ENCODE results near the gene UGT1A1. TPM values are rescaled to one million over a fixed set of nuclear protein-coding genes. Genes with fewer than 3 reads are reported as not detected.

UGT1A1 gene
- total RNA-seq, 1 donor from 2014 or later, result 0.98 TPM

DNA sequence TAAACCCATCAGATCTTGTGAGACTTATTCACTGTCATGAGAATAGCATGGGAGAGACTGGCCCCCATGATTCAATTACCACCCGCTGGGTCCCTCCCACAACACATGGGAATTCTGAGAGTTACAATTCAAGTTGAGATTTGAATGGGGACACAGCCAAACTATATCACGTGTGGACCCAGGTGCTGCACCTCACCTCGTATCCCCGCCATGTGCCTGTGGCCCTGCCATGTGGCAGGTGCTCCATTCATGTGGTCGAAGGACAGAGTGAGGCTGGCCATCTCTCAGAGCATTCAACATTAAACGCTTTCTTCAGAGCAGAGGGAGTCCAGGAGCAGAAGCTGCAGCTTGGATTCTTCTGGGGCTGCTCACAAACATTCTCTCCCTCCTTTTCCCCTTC lies 50.3 kb downstream of the UGT1A1 start:
- H3K36me3 ChIP-seq, result no peaks in the 10 kb centered on the region
- no peak overlapping the region for H3K27ac ChIP-seq
- TF ChIP-seq, protein P1, sequence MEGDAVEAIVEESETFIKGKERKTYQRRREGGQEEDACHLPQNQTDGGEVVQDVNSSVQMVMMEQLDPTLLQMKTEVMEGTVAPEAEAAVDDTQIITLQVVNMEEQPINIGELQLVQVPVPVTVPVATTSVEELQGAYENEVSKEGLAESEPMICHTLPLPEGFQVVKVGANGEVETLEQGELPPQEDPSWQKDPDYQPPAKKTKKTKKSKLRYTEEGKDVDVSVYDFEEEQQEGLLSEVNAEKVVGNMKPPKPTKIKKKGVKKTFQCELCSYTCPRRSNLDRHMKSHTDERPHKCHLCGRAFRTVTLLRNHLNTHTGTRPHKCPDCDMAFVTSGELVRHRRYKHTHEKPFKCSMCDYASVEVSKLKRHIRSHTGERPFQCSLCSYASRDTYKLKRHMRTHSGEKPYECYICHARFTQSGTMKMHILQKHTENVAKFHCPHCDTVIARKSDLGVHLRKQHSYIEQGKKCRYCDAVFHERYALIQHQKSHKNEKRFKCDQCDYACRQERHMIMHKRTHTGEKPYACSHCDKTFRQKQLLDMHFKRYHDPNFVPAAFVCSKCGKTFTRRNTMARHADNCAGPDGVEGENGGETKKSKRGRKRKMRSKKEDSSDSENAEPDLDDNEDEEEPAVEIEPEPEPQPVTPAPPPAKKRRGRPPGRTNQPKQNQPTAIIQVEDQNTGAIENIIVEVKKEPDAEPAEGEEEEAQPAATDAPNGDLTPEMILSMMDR (IDR thresholded peaks at IDR 0.05), result no peak
- TF ChIP-seq POLR2AphosphoS5 (IDR thresholded peaks at IDR 0.05; ENCODE audit: insufficient read depth in 1 of 2, low read depth in 1 of 2) (no peak), POLR2A (IDR thresholded peaks at IDR 0.05) (no peak)
- intact Hi-C loops (cut with DNase I), result no loop called here
- no peaks in the 10 kb centered on the region for H3K27me3 ChIP-seq
- no peaks in the 10 kb centered on the region for H3K4me1 ChIP-seq
- H3K9me3 ChIP-seq, result no peaks in the 10 kb centered on the region
- H3K4me3 ChIP-seq, result no peak overlapping the region
- DNase-seq (ENCODE audit: extremely low spot score in 2 of 2), result peak in 1 of 2 donors; percentile 54

DNA sequence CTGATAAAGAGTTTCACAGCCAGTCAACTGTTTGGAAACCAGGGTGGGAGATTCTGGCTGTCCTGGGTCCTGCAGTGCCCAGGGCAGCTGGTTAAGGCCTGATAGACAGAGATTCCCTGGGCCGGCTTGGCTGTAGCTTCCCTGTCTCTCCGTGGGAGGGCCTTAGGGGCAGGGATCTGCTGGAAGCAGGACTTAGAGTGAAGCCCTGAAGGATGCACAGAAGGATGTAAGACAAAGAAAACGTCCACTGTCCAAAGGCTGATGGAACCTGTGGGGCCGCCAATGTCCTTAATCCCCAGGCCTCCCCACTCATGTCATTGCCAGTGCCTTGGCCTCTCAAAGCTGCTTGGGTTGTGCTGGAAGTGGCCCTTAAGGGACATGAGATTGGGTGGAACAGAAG lies 51.0 kb downstream of the UGT1A1 start:
- H3K4me3 ChIP-seq, result no peak overlapping the region
- intact Hi-C loops (cut with DNase I), result no loop called here
- no peaks in the 10 kb centered on the region for H3K4me1 ChIP-seq
- TF ChIP-seq, protein P1 (IDR thresholded peaks at IDR 0.05), result no peak
- TF ChIP-seq POLR2AphosphoS5 (IDR thresholded peaks at IDR 0.05; ENCODE audit: insufficient read depth in 1 of 2, low read depth in 1 of 2), result no peak
- no peak for TF ChIP-seq POLR2A (IDR thresholded peaks at IDR 0.05)
- H3K27me3 ChIP-seq, result no peaks in the 10 kb centered on the region
- no peak overlapping the region for H3K27ac ChIP-seq
- no peaks in the 10 kb centered on the region for H3K36me3 ChIP-seq
- DNase-seq (ENCODE audit: extremely low spot score in 2 of 2), result no peak
- no peaks in the 10 kb centered on the region for H3K9me3 ChIP-seq

DNA sequence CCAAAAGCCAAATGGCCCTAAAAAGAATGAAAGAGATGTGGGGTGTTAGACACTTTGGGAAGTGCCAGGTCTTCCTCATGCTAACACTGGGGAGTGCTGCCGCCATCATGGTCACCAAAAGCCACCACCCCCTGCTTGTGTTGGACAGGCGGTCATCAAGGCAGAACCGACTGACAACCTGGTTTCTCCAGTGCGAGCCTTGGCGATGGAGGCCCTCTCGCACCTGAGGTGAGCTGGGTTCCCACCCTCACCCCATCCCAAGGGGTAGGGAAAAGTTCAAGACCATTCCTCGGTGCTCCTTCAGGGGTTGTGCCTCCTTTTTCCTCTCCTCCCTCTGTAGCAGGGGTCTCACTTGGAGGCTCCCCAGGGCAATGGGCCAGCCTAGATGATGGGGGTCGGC lies 51.7 kb downstream of the UGT1A1 start:
- H3K9me3 ChIP-seq, result no peaks in the 10 kb centered on the region
- no peaks in the 10 kb centered on the region for H3K4me1 ChIP-seq
- no peaks in the 10 kb centered on the region for H3K27me3 ChIP-seq
- intact Hi-C loops (cut with DNase I), result no loop called here
- H3K4me3 ChIP-seq, result no peak overlapping the region
- no peak for TF ChIP-seq POLR2A (IDR thresholded peaks at IDR 0.05)
- TF ChIP-seq, protein P1 (IDR thresholded peaks at IDR 0.05), result no peak
- no peaks in the 10 kb centered on the region for H3K36me3 ChIP-seq
- H3K27ac ChIP-seq, result no peak overlapping the region
- DNase-seq (ENCODE audit: extremely low spot score in 2 of 2), result no peak

DNA sequence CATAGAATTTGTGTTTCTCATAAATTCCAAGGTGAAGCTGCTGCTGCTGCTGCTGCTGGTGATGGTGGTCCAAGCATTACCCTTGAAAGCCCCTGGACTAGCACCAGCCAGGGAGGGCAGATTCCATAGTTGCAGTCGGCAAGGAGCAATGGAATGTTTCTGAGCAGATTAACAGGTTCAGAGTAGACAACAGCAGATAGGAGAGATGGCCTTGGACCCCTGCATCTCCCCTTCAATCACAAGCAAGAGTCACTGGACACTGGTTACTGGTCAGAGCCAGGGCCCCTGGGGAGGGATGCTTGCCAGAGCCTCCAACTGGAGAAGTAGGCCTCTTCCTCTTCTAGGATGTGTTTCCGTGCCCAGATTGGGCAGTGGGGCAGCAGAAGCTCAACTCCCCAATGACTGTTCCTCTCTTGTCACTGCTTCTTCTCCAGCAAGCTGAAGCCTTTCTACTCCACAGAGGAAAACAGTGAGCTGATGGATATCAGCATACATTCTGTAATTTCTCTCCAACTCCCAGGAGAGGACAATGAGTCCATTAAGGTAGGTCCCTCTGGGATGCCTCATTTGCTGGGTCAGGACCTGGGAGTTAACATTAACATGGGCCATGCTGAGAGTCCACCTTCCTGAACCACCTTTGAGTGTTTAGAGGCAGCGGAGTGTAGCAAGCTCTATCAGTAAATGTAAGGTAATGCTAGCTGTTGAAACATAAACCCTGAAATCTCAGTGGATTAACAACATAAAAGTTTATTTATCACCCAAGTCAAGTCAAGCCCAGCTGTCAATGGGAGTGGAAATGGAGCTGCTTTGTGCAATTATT lies 53.4 kb downstream of the UGT1A1 start:
- H3K9me3 ChIP-seq, result no peaks in the 10 kb centered on the region
- TF ChIP-seq, protein P1 (IDR thresholded peaks at IDR 0.05), result no peak
- no peak for TF ChIP-seq POLR2AphosphoS5 (IDR thresholded peaks at IDR 0.05; ENCODE audit: insufficient read depth in 1 of 2, low read depth in 1 of 2)
- TF ChIP-seq POLR2A (IDR thresholded peaks at IDR 0.05), result no peak
- H3K4me3 ChIP-seq, result no peak overlapping the region
- no peaks in the 10 kb centered on the region for H3K27me3 ChIP-seq
- intact Hi-C loops (cut with DNase I), result no loop called here
- H3K36me3 ChIP-seq, result no peaks in the 10 kb centered on the region
- H3K27ac ChIP-seq, result no peak overlapping the region
- H3K4me1 ChIP-seq, result no peaks in the 10 kb centered on the region
- no peak for DNase-seq (ENCODE audit: extremely low spot score in 2 of 2)

DNA sequence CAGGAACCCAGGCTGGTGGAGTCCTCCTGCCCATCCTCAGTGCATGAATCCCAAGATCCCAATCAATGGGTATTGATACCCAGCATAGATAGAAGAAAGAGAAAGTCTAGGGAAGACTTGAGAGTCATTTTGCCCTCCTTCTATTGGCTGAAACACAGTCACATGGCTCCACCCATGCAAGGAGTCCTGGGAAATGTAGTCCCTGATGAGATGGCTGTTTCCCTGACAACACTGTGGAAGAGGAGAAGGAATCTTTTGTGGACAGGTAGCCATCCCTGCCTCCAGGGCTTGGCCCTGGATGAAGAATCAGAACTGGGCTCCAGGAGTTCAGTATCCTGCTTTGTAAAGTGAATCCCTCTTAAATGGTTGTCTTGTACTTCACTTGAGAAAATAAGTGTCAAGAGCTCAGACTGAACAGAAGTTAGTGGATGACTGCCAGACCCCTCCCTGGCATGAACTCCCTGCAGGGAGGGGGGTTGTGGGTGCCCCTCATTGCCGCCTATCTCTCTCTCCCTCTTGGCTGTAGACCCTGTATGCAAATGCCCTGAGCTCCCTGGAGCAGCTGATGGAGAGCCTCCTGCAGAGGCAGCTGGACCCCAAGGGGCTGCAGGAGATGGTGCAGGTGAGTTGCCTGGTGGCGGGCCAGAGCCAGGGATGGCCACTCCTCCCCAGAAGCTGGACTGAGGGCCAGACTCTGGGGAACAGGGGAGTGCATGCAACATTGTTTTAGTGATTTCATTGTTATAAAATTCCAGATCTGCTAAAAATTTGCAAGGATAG lies 54.2 kb downstream of the UGT1A1 start:
- Histone ChIP-seq H3K27me3 (no peaks in the 10 kb centered on the region), H3K36me3 (no peaks in the 10 kb centered on the region), H3K27ac (no peak overlapping the region), H3K4me1 (no peaks in the 10 kb centered on the region), H3K9me3 (no peaks in the 10 kb centered on the region), H3K4me3 (no peak overlapping the region)
- TF ChIP-seq POLR2A (IDR thresholded peaks at IDR 0.05), result no peak
- TF ChIP-seq, protein P1 (IDR thresholded peaks at IDR 0.05), result no peak
- no peak for DNase-seq (ENCODE audit: extremely low spot score in 2 of 2)
- intact Hi-C loops (cut with DNase I), result no loop called here

Data from vagina (tissue), 2 donors.